Smooth muscle cell (in vitro differentiated cells): ENCODE results near the gene DPYSL4. TPM values are rescaled to one million over a fixed set of nuclear protein-coding genes. Genes with fewer than 3 reads are reported as not detected.

Experiments used
- DNase-seq: peaks from one replicate; lab custom pipeline; 2025; ENCODE audit not compliant: unreplicated experiment; lab: John Stamatoyannopoulos, UW
- H2AFZ ChIP-seq: fragments of 200-600 bp; sonication (generic); 2 replicates; pipeline ENCODE4 v1.6.0; 2016; ENCODE audit warnings: antibody characterized with exemption, low read depth, mild to moderate bottlenecking
- H3F3A ChIP-seq: fragments of 200-600 bp; sonication (generic); 2 replicates; pipeline ENCODE4 v1.6.0; 2017; ENCODE audit warnings: antibody characterized with exemption, low read depth
- H3K27ac ChIP-seq: fragments of 200-600 bp; sonication (generic); 2 replicates; pipeline ENCODE4 v1.5.1; 2016; ENCODE audit warnings: low read depth, mild to moderate bottlenecking
- H3K27me3 ChIP-seq: fragments of 200-600 bp; sonication (generic); 2 replicates; pipeline ENCODE4 v1.6.1; 2016; ENCODE audit warnings: low read depth, mild to moderate bottlenecking
- H3K36me3 ChIP-seq: fragments of 200-600 bp; sonication (generic); 2 replicates; pipeline ENCODE4 v1.5.1; 2016; ENCODE audit warnings: low read depth
- H3K4me1 ChIP-seq: fragments of 200-600 bp; sonication (generic); 2 replicates; pipeline ENCODE4 v1.5.1; 2016; ENCODE audit warnings: low read depth
- H3K4me2 ChIP-seq: fragments of 200-600 bp; sonication (generic); 2 replicates; pipeline ENCODE4 v1.6.0; 2016; ENCODE audit warnings: mild to moderate bottlenecking
- H3K4me3 ChIP-seq: fragments of 200-600 bp; sonication (generic); 2 replicates; pipeline ENCODE4 v1.5.1; 2016; ENCODE audit warnings: mild to moderate bottlenecking
- H3K79me2 ChIP-seq: fragments of 200-600 bp; sonication (generic); 2 replicates; pipeline ENCODE4 v1.6.0; 2016; ENCODE audit warnings: low read depth, mild to moderate bottlenecking
- H3K9ac ChIP-seq: fragments of 200-600 bp; sonication (generic); 2 replicates; pipeline ENCODE4 v1.6.0; 2016; ENCODE audit warnings: low read depth
- H3K9me3 ChIP-seq: fragments of 200-600 bp; sonication (generic); replicated peaks from 2 replicates; pipeline ENCODE4 v1.5.1; 2016; ENCODE audit warnings: low read depth
- H4K20me1 ChIP-seq: fragments of 200-600 bp; sonication (generic); 2 replicates; pipeline ENCODE4 v1.6.0; 2016; ENCODE audit warnings: low read depth
- WGBS: methylation state at CpG from one replicate; pipeline ENCODE4 v1.1.7; 2016; ENCODE audit warnings: low lambda C conversion rate; 5-methylcytosine and 5-hydroxymethylcytosine counted together
- polyA plus RNA-seq: library from polyadenylated mRNA; unstranded; fragments of >200 nt; fragmentation: Nextera tagmentation; extraction: Ambion mirVana; gene quantifications from 2 replicates; pipeline ENCODE4 v1.2.1, GENCODE V29; 2016
- total RNA-seq: library from RNA; depleted of rRNA; stranded (reverse); fragments of >200 nt; gene quantifications from 2 replicates; pipeline ENCODE4 v1.2.3, GENCODE V29; 2014
- TF ChIP-seq, protein P1 (sequence below): fragments of 200-600 bp; sonication (generic); IDR thresholded peaks from 2 replicates; pipeline ENCODE4 v1.5.1; 2017; ENCODE audit warnings: borderline replicate concordance, mild to moderate bottlenecking, antibody characterized with exemption; ENCODE audit not compliant: insufficient read depth, poor library complexity, severe bottlenecking

Gene DPYSL4
- total and polyA plus RNA-seq, 2 experiments from 2014 or later = 6.0 to 7.4 TPM

DNA sequence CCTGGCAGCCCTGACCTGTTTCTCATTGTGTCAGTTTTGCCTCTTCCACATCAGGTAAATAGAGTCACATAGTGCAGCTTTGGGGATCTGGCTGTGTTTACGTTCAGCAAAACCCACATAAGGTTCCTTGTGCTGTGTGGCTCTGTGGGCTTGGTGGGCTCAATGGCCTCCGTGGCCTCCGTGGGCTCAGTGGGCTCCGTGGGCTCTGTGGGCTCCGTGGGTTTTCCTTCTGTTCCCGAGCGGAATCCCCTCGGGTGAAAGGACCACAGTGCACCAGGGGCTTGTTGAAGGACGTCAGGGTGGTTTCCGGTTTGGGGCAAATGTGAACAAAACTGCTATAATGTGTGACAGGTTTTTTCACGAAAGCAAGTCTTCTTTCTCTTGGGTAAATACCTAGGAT lies 12.5 kb upstream of the DPYSL4 start:
- no peak for DNase-seq
- no peaks in the 10 kb centered on the region for H3K9me3 ChIP-seq
- H4K20me1 ChIP-seq = no peaks in the 10 kb centered on the region
- peaks cover 9% of the 10 kb centered on the region for H3K4me1 ChIP-seq
- H3K9ac ChIP-seq = no peak overlapping the region
- peaks cover 29% of the 10 kb centered on the region for H3K27me3 ChIP-seq
- no peaks in the 10 kb centered on the region for H3K36me3 ChIP-seq
- no peak overlapping the region for H3K27ac ChIP-seq
- 88% methylated on average over 11 of the region's 11 CpGs for WGBS
- H3K79me2 ChIP-seq = no peaks in the 10 kb centered on the region
- no peak overlapping the region for H2AFZ ChIP-seq
- H3F3A ChIP-seq = no peaks in the 10 kb centered on the region
- H3K4me3 ChIP-seq = no peak overlapping the region
- H3K4me2 ChIP-seq = no peak overlapping the region
- TF ChIP-seq, protein P1, sequence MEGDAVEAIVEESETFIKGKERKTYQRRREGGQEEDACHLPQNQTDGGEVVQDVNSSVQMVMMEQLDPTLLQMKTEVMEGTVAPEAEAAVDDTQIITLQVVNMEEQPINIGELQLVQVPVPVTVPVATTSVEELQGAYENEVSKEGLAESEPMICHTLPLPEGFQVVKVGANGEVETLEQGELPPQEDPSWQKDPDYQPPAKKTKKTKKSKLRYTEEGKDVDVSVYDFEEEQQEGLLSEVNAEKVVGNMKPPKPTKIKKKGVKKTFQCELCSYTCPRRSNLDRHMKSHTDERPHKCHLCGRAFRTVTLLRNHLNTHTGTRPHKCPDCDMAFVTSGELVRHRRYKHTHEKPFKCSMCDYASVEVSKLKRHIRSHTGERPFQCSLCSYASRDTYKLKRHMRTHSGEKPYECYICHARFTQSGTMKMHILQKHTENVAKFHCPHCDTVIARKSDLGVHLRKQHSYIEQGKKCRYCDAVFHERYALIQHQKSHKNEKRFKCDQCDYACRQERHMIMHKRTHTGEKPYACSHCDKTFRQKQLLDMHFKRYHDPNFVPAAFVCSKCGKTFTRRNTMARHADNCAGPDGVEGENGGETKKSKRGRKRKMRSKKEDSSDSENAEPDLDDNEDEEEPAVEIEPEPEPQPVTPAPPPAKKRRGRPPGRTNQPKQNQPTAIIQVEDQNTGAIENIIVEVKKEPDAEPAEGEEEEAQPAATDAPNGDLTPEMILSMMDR = no peak

DNA sequence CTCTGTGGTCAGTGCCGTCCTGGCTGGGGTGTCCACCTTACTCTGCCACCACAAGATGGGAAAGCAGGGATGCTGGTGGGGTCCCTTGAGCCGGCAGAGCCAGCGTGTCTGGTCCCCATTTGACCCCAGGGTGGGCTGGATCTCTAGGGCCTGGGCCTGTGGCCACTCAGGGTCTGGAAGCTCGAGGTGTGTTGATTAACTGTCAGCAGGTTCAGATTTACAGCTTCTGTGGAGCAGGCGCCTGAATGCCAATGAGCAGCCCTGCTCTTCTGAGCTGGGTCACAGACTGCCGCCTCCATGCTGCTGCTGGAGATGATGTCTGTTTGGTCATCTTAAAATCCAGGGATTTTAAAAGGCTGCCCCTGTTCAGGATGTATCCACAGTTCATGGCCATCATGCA lies 11.3 kb upstream of the DPYSL4 start:
- no peak overlapping the region for H2AFZ ChIP-seq
- TF ChIP-seq, protein P1 = no peak
- 80% methylated on average over 6 of the region's 6 CpGs for WGBS

DNA sequence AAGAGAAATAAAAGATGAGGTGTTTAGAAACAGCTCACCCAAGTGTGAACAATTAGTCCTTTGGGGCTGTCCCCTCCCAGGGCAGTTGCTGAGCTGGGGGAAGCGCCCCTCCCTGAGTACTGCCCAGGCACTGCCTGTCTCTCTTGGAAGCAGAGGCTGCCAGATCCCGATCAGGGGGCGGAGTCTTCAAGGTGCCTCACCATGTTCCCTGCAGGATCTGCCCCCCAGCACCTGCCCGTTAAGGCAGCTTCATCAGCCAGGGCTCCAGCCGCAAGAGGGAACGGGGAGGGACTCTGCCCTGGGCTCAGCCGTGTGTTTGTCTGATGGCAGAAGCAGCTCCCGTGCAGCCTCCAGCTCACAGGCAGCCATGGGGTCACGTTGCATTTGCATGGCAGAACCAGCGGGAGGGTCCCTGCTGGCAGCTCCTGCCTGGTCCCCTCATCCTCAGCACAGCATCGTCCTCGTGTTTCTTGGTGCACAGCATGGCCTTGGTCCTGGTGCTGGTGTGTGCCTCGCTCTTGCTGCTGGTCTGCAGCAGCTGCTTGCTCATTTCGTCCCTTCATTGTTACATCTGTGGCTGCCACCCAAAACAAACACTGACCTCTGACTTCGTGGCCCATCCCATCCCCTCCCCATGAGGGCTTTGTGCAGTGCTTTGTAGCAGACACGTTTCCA lies 10.7 kb upstream of the DPYSL4 start:
- Histone ChIP-seq H2AFZ (no peak overlapping the region), H3K36me3 (no peaks in the 10 kb centered on the region), H3F3A (no peaks in the 10 kb centered on the region), H3K4me1 (peaks cover 9% of the 10 kb centered on the region), H3K27ac (no peak overlapping the region), H3K9me3 (no peaks in the 10 kb centered on the region), H4K20me1 (no peaks in the 10 kb centered on the region), H3K4me3 (no peak overlapping the region), H3K4me2 (no peak overlapping the region), H3K9ac (no peak overlapping the region), H3K27me3 (peaks cover 30% of the 10 kb centered on the region), H3K79me2 (no peaks in the 10 kb centered on the region)
- no peak for DNase-seq
- TF ChIP-seq, protein P1 = no peak
- 39% methylated on average over 16 of the region's 16 CpGs for WGBS

More for the DNA sequence above, 11.3 kb upstream of the DPYSL4 start:
- no peaks in the 10 kb centered on the region for H3K9me3 ChIP-seq
- H3K4me1 ChIP-seq = peaks cover 9% of the 10 kb centered on the region
- H3K4me2 ChIP-seq = no peak overlapping the region
- H3F3A ChIP-seq = no peaks in the 10 kb centered on the region
- H3K27me3 ChIP-seq = peaks cover 29% of the 10 kb centered on the region
- no peaks in the 10 kb centered on the region for H3K79me2 ChIP-seq
- no peak overlapping the region for H3K27ac ChIP-seq
- no peak overlapping the region for H3K9ac ChIP-seq
- no peak overlapping the region for H3K4me3 ChIP-seq
- no peaks in the 10 kb centered on the region for H3K36me3 ChIP-seq
- no peaks in the 10 kb centered on the region for H4K20me1 ChIP-seq
- no peak for DNase-seq
